T1000 (cell line): ENCODE data around the gene ZBTB44.
"Not testable (repeated sequence)": the region's sequence is repeated elsewhere in the genome, so short reads cannot be mapped to it uniquely, and the experiment has no call there.

ENCODE experiments used
- DNase-seq: peaks from one replicate; lab custom pipeline; 2025; ENCODE audit warnings: mixed read lengths; lab: John Stamatoyannopoulos, UW

Gene ZBTB44

GRCh38 chr11:130313383-130314183, 1.1 kb downstream of the ZBTB44 start:
- DNase-seq, result no peak

- no peak for DNase-seq
Measured at GRCh38 chr11:130312046-130312445, 2.7 kb downstream of the ZBTB44 start.

GRCh38 chr11:130310622-130311021, 4.1 kb downstream of the ZBTB44 start:
- no peak for DNase-seq

GRCh38 chr11:130308886-130309285, 5.8 kb downstream of the ZBTB44 start:
- DNase-seq, result no peak

GRCh38 chr11:130308059-130308458, 6.7 kb downstream of the ZBTB44 start:
- DNase-seq, result no peak

GRCh38 chr11:130304651-130305050, 10.1 kb downstream of the ZBTB44 start:
- DNase-seq, result no peak

GRCh38 chr11:130301002-130301401, 13.7 kb downstream of the ZBTB44 start:
- DNase-seq, result no peak

GRCh38 chr11:130300567-130300966, 14.2 kb downstream of the ZBTB44 start:
- DNase-seq, result no peak

GRCh38 chr11:130299978-130300377, 14.7 kb downstream of the ZBTB44 start:
- DNase-seq, result no peak

- DNase-seq, result no peak
Measured at GRCh38 chr11:130295657-130296056, 19.1 kb downstream of the ZBTB44 start.

GRCh38 chr11:130282111-130282510, 32.6 kb downstream of the ZBTB44 start:
- no peak for DNase-seq

- not testable (repeated sequence) for DNase-seq
Measured at GRCh38 chr11:130281341-130281740, 33.4 kb downstream of the ZBTB44 start.

GRCh38 chr11:130279989-130280388, 34.7 kb downstream of the ZBTB44 start:
- DNase-seq, result no peak

- DNase-seq, result no peak
Measured at GRCh38 chr11:130278745-130279144, 36.0 kb downstream of the ZBTB44 start.

- DNase-seq, result no peak
Measured at GRCh38 chr11:130278151-130278550, 36.6 kb downstream of the ZBTB44 start.

GRCh38 chr11:130272336-130272735, 42.4 kb downstream of the ZBTB44 start:
- DNase-seq, result no peak

- DNase-seq, result no peak
Measured at GRCh38 chr11:130269326-130269943, 45.3 kb downstream of the ZBTB44 start.

GRCh38 chr11:130263351-130263750, 51.4 kb downstream of the ZBTB44 start:
- DNase-seq, result no peak

- no peak for DNase-seq
Measured at GRCh38 chr11:130262424-130262823, 52.3 kb downstream of the ZBTB44 start.

GRCh38 chr11:130261571-130261970, 53.1 kb downstream of the ZBTB44 start:
- DNase-seq, result no peak

GRCh38 chr11:130260742-130261141, 54.0 kb downstream of the ZBTB44 start:
- no peak for DNase-seq

GRCh38 chr11:130260080-130260627, 54.6 kb downstream of the ZBTB44 start:
- DNase-seq, result no peak

- not testable (repeated sequence) for DNase-seq
Measured at GRCh38 chr11:130251763-130252162, 63.0 kb downstream of the ZBTB44 start.
